CD4-positive, CD25-positive, alpha-beta regulatory T cell (primary cell): ENCODE results near the gene FBF1. TPM values are rescaled to one million over a fixed set of nuclear protein-coding genes. Genes with fewer than 3 reads are reported as not detected.

ENCODE experiments used
- ATAC-seq, 2 donors: fragments of 150-1000 bp; cut with Tn5 transposase; one replicate each; pipeline ENCODE4 v1.10.0; 2021; ENCODE audit warnings: low read depth in 2 of 2, moderate number of reproducible peaks in 2 of 2, moderate library complexity in 1 of 2
- DNase-seq, 3 donors: peaks; one replicate each; pipeline versions ENCODE4 v3.0.0 to v3.0.0-alpha.2; 2012 to 2022; ENCODE audit warnings: mixed read lengths in 1 of 3
- H3K27ac ChIP-seq: one replicate; pipeline ENCODE4 v1.7.0; 2013; ENCODE audit warnings: mild to moderate bottlenecking, low read length; ENCODE audit not compliant: insufficient read depth, poor library complexity, severe bottlenecking
- H3K27me3 ChIP-seq: one replicate; pipeline ENCODE4 v1.7.0; 2013; ENCODE audit warnings: low read length; ENCODE audit not compliant: control insufficient read depth, insufficient read depth
- H3K36me3 ChIP-seq: one replicate; pipeline ENCODE4 v1.7.0; 2013; ENCODE audit warnings: mild to moderate bottlenecking, low read length, moderate library complexity; ENCODE audit not compliant: control insufficient read depth, insufficient read depth
- H3K4me1 ChIP-seq: 2 replicates; pipeline ENCODE4 v1.7.0; 2013; ENCODE audit warnings: mild to moderate bottlenecking, low read length; ENCODE audit not compliant: insufficient read depth, control insufficient read depth, poor library complexity, severe bottlenecking
- H3K4me3 ChIP-seq: one replicate; pipeline ENCODE4 v1.7.0; 2013; ENCODE audit warnings: low read depth, mild to moderate bottlenecking, low read length, moderate library complexity
- H3K9me3 ChIP-seq, 2 experiments: 1 replicate in 1 of 2; 2 replicates in 1 of 2; pipeline ENCODE4 v1.7.0; 2013; ENCODE audit warnings: low read length in 2 of 2, mild to moderate bottlenecking in 1 of 2, moderate library complexity in 1 of 2; ENCODE audit not compliant: control insufficient read depth in 2 of 2
- H3K27ac Mint-ChIP-seq, 3 donors: one replicate each; pipeline ENCODE4 v1.8.0; 2020 to 2022; ENCODE audit warnings: mild to moderate bottlenecking in 3 of 3, mixed read lengths in 3 of 3, moderate library complexity in 2 of 3
- H3K27me3 Mint-ChIP-seq: one replicate; pipeline ENCODE4 v1.8.0; 2022; ENCODE audit warnings: mild to moderate bottlenecking, mixed read lengths
- H3K36me3 Mint-ChIP-seq: one replicate; pipeline ENCODE4 v1.8.0; 2020; ENCODE audit warnings: mixed read lengths
- H3K4me1 Mint-ChIP-seq, 4 donors: one replicate each; pipeline ENCODE4 v1.8.0; 2020 to 2022; ENCODE audit warnings: mixed read lengths in 4 of 4, mild to moderate bottlenecking in 1 of 4
- H3K4me3 Mint-ChIP-seq, 4 donors: one replicate each; pipeline ENCODE4 v1.8.0; 2020 to 2022; ENCODE audit warnings: mild to moderate bottlenecking in 4 of 4, mixed read lengths in 4 of 4, moderate library complexity in 3 of 4
- H3K9me3 Mint-ChIP-seq, 7 donors: one replicate each; pipeline ENCODE4 v1.8.0; 2020 to 2022; ENCODE audit warnings: mixed read lengths in 7 of 7, mild to moderate bottlenecking in 3 of 7, moderate library complexity in 2 of 7
- polyA plus RNA-seq, 4 donors: library from polyadenylated mRNA; unstranded; fragments of 300-500 nt; fragmentation: Illumina TruSeq; gene quantifications; one replicate each; pipeline ENCODE4 v1.2.3, GENCODE V29; 2021
- total RNA-seq: library from RNA; stranded (reverse); gene quantifications from one replicate; pipeline ENCODE4 v1.2.3, GENCODE V29; 2022

FBF1 gene
- total and polyA plus RNA-seq, 5 donors from 2014 or later: 1.7 to 15.5 (median 2.9) TPM

GRCh38 chr17:75909051-75909811 lies 31.6 kb downstream of the FBF1 start:
- H3K9me3 Mint-ChIP-seq: no peaks in the 10 kb centered on the region
- H3K27ac Mint-ChIP-seq: no peak overlapping the region
- Histone ChIP-seq H3K4me1 (peaks cover 13% of the 10 kb centered on the region), H3K9me3 (no peaks in the 10 kb centered on the region), H3K36me3 (no peaks in the 10 kb centered on the region), H3K4me3 (no peak overlapping the region), H3K27me3 (no peaks in the 10 kb centered on the region), H3K27ac (no peak overlapping the region)
- ATAC-seq (no peak), DNase-seq (no peak)
- H3K27me3 Mint-ChIP-seq: no peaks in the 10 kb centered on the region
- H3K36me3 Mint-ChIP-seq: peaks cover 5% of the 10 kb centered on the region
- peak overlapping the region in 1 of 4 donors; percentile 43 for H3K4me3 Mint-ChIP-seq
- peaks cover 0 to 14% (median 0%) of the 10 kb centered on the region in 4 donors for H3K4me1 Mint-ChIP-seq

DNA sequence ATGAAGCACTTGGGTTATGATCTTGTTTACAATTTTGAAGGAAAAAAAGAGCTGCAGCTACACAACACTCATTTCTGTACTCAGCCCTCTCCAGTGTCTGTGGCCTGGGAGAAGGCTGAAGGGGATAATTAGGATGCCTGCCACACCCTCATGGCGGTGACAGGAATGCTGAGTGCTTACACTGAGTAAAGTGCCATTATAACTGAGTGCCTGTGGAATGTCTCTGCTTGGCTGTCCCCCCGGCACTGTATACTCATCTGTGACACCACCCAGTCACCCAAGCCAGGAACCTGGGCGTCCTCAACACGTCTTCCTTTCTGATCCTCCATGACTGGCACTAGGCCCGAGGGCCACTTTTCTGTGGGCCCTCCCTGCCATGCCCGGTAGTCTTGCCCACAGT lies 32.6 kb downstream of the FBF1 start:
- Histone ChIP-seq H3K9me3 (no peaks in the 10 kb centered on the region), H3K4me1 (peaks cover 18% of the 10 kb centered on the region), H3K4me3 (no peak overlapping the region), H3K27ac (no peak overlapping the region), H3K27me3 (no peaks in the 10 kb centered on the region), H3K36me3 (no peaks in the 10 kb centered on the region)
- Mint-ChIP-seq H3K27me3 (no peaks in the 10 kb centered on the region), H3K27ac (peak overlapping the region in 2 of 3 donors; percentile 43 to 71), H3K4me3 (peak overlapping the region in 1 of 4 donors; percentile 64), H3K36me3 (peaks cover 4% of the 10 kb centered on the region), H3K4me1 (peaks cover 0 to 23% (median 5%) of the 10 kb centered on the region in 4 donors), H3K9me3 (no peaks in the 10 kb centered on the region)
- DNase-seq (no peak), ATAC-seq (no peak)

DNA sequence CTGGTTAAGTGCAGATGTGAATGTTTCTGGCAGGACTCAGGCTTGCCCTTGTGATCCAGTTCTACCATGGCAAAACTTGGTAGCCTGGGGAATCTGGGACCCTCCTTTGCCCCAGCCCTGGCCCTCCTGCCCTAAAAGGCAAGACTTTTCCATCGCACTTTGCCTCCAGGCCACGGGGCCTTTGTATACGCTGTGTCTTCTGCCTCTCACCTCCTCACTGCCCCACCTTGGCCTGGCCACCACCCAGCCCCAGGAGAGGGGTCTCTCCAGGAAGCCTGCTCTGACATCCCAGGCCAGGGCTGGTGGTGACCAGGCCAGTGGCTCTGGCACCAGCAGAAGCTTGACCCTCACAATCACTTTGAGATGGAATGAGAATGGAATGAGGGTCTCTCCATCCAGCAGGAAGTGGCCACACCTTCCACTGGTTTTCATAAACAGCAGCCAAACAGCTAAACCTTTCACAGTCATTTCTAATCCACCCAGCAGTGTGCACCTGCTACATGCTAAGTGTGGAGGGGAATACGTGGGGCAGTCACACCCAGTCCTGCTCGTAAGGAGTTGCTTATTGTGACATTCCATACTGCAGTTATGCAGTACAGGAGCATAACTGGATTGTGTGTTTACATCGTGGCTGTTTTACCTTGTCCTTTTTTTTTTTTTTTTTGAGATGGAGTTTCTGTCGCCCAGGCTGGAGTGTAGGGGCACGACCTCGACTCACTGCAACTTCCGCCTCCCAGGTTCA lies 34.5 kb downstream of the FBF1 start:
- no peak for ATAC-seq
- no peaks in the 10 kb centered on the region for H3K27me3 Mint-ChIP-seq
- H3K36me3 ChIP-seq: peaks cover 10% of the 10 kb centered on the region
- peak in 1 of 3 donors; percentile 17 for DNase-seq
- H3K36me3 Mint-ChIP-seq: no peaks in the 10 kb centered on the region
- H3K4me3 ChIP-seq: no peak overlapping the region
- H3K4me1 Mint-ChIP-seq: peaks cover 0 to 25% (median 5%) of the 10 kb centered on the region in 4 donors
- peak overlapping the region in 3 of 4 donors; percentile 46 to 81 (median 56) for H3K4me3 Mint-ChIP-seq
- no peaks in the 10 kb centered on the region for H3K9me3 Mint-ChIP-seq
- peak overlapping the region in 2 of 3 donors; percentile 71 to 76 for H3K27ac Mint-ChIP-seq
- H3K27ac ChIP-seq: no peak overlapping the region
- H3K9me3 ChIP-seq: no peaks in the 10 kb centered on the region
- H3K4me1 ChIP-seq: peaks cover 18% of the 10 kb centered on the region
- H3K27me3 ChIP-seq: no peaks in the 10 kb centered on the region

DNA sequence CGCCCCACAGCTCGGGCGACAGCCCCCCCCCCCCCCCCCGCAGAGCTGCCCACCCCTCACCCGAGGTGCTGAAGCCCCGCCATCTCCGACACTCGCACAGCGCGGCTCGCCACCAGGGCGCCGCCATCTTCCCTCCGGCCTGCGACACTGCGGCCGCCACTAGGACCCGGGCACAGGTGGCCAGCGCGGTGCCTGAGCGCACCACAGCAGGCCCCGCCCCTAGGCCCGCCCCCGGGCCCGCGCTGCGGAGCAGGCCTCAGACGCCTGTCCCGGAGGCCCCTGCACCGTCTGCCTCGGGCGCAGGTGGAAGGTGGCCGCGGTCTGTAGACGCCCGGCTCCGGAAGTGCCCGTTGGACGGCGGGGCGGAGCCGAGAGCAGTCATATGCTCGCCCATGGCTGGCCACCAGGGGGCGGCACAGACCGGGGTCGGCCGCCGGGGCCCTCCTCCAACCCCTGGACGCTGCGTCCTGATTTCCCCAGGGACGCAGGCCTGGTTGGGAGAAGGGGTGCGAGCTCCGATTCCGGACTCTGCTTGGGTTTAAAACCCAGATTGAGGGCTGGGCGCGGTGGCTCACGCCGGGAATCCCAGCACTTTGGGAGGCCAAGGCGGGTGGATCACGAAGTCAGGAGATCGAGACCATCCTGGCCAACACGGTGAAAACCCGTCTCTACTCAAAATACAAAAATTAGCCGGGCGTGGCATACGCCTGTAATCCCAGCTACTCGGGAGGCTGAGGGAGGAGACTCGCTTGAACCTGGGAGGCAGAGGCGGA lies 35.9 kb downstream of the FBF1 start, which contains the start of gene MRPL38:
TSS of gene MRPL38 (minus strand) at position 136 of the 773 bp plus-strand sequence. CDS start at position 127, 9 bp downstream.
- DNase-seq (peak; percentile 89 to 97 (median 95)), ATAC-seq (peak; percentile 98 to 99)
- H3K4me1 Mint-ChIP-seq: peaks cover 0 to 25% (median 5%) of the 10 kb centered on the region in 4 donors
- peak within 1 kb of the TSS; percentile 48 to 93 (median 81) for H3K27ac Mint-ChIP-seq
- Histone ChIP-seq H3K36me3 (peaks cover 21% of the 10 kb centered on the region), H3K4me1 (peaks cover 18% of the 10 kb centered on the region), H3K4me3 (peak within 1 kb of the TSS; percentile 64), H3K27ac (peak within 1 kb of the TSS; percentile 87), H3K9me3 (no peaks in the 10 kb centered on the region), H3K27me3 (no peaks in the 10 kb centered on the region)
- no peaks in the 10 kb centered on the region for H3K27me3 Mint-ChIP-seq
- peak within 1 kb of the TSS; percentile 89 to 97 (median 93) for H3K4me3 Mint-ChIP-seq
- H3K36me3 Mint-ChIP-seq: peaks cover 3% of the 10 kb centered on the region
- H3K9me3 Mint-ChIP-seq: no peaks in the 10 kb centered on the region

- Mint-ChIP-seq H3K4me3 (peak overlapping the region in 2 of 4 donors; percentile 63 to 97), H3K27me3 (no peaks in the 10 kb centered on the region), H3K9me3 (no peaks in the 10 kb centered on the region), H3K4me1 (peaks cover 0 to 28% (median 8%) of the 10 kb centered on the region in 4 donors), H3K36me3 (peaks cover 9% of the 10 kb centered on the region), H3K27ac (no peak overlapping the region)
- ATAC-seq (no peak), DNase-seq (no peak)
- Histone ChIP-seq H3K27me3 (no peaks in the 10 kb centered on the region), H3K36me3 (peaks cover 37% of the 10 kb centered on the region), H3K27ac (no peak overlapping the region), H3K9me3 (no peaks in the 10 kb centered on the region), H3K4me1 (peaks cover 18% of the 10 kb centered on the region), H3K4me3 (no peak overlapping the region)
These were observed 38.4 kb downstream of the FBF1 start for GRCh38 chr17:75902406-75902805.

DNA sequence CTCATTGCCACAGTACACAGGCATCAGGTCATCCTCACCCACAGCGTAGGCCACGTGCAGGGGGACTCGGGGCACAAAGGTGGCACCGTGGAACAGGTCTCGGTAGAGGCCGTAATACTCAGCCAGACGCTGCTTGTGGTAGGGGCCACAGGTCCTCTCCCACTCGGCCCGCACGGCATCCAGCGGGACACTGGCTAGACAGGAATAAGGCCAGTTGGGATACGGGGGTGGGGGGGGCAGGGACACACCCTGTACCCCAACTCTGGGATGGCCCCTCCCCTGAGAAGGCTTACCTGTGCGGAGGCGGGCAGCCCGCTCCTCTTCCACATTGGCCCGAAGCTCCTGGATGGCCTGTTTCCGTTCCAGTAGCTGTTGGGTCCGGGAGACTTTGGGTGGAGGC lies 39.1 kb downstream of the FBF1 start:
- no peak overlapping the region for H3K27ac Mint-ChIP-seq
- Histone ChIP-seq H3K4me3 (no peak overlapping the region), H3K4me1 (peaks cover 23% of the 10 kb centered on the region), H3K27ac (no peak overlapping the region), H3K9me3 (no peaks in the 10 kb centered on the region), H3K27me3 (no peaks in the 10 kb centered on the region), H3K36me3 (peaks cover 37% of the 10 kb centered on the region)
- no peaks in the 10 kb centered on the region for H3K9me3 Mint-ChIP-seq
- ATAC-seq (no peak), DNase-seq (no peak)
- H3K36me3 Mint-ChIP-seq: peaks cover 9% of the 10 kb centered on the region
- H3K4me1 Mint-ChIP-seq: peaks cover 0 to 28% (median 8%) of the 10 kb centered on the region in 4 donors
- H3K4me3 Mint-ChIP-seq: peak overlapping the region in 1 of 4 donors; percentile 97
- H3K27me3 Mint-ChIP-seq: no peaks in the 10 kb centered on the region
